ENCODE results near the gene INTS4.

DNA sequence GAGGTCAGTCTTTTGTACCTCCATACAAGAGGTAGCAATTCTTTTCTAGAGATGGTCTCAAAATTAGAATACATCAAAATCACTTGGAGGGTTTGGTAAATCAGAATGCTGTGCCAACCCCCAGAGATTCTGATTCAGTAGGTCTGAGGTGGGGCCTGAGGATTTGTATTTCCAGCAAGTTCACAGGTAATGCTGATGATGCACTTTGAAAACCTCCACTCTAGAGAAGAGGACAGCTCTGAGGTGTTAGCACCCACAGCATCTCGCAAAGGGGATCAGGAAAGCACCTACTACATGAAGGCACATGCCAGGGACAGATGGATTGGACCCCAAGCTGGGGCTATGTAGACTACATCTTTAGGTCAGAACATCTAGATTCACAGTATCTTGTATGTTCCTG lies 21.4 kb upstream of the INTS4 start:
- no peak for TF ChIP-seq POLR2A (IDR thresholded peaks at IDR 0.05)
- TF ChIP-seq, protein P1, sequence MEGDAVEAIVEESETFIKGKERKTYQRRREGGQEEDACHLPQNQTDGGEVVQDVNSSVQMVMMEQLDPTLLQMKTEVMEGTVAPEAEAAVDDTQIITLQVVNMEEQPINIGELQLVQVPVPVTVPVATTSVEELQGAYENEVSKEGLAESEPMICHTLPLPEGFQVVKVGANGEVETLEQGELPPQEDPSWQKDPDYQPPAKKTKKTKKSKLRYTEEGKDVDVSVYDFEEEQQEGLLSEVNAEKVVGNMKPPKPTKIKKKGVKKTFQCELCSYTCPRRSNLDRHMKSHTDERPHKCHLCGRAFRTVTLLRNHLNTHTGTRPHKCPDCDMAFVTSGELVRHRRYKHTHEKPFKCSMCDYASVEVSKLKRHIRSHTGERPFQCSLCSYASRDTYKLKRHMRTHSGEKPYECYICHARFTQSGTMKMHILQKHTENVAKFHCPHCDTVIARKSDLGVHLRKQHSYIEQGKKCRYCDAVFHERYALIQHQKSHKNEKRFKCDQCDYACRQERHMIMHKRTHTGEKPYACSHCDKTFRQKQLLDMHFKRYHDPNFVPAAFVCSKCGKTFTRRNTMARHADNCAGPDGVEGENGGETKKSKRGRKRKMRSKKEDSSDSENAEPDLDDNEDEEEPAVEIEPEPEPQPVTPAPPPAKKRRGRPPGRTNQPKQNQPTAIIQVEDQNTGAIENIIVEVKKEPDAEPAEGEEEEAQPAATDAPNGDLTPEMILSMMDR (IDR thresholded peaks at IDR 0.05): no peak
